ENCODE data around the gene RAB12. TPM values are rescaled to one million over a fixed set of nuclear protein-coding genes. Genes with fewer than 3 reads are reported as not detected.

The RAB12 gene
- total RNA-seq, 1 experiment from 2014 or later: 47.7 TPM

DNA sequence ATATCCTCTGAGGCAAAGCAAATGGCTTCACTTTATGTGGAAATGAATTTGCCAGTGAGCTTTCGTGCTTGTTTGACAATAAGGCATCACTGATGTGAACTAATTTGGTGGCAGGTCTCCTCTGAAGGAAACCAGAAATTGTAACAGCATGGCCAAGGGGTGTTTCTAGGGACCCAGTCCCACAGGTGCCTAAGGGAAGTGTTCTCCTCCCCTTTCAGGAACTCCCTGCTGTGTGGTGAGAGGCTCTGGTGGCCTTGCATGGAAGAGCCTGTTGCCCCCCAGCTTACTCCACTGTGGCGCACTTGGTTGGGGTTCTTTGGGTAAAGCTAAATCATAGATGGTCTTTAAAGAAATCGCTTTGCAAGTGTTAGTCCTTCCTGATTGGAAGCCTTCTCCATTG, 20.4 kb downstream of the RAB12 start:
- intact Hi-C loops (cut with micrococcal nuclease; ENCODE audit: unreplicated experiment): no loop called here
- CTCF ChIA-PET: no interaction called here
- Mint-ChIP-seq H3K9me3 (ENCODE audit: low read depth, unreplicated experiment) (no peaks in the 10 kb centered on the region), H3K27ac (ENCODE audit: unreplicated experiment) (no peak overlapping the region), H3K36me3 (ENCODE audit: insufficient read depth, unreplicated experiment) (peaks cover 14% of the 10 kb centered on the region), H3K4me3 (ENCODE audit: low read depth, unreplicated experiment) (no peak overlapping the region), H3K4me1 (ENCODE audit: low read depth, unreplicated experiment) (no peaks in the 10 kb centered on the region), H3K27me3 (ENCODE audit: unreplicated experiment) (no peaks in the 10 kb centered on the region)
- TF ChIP-seq, protein P1, sequence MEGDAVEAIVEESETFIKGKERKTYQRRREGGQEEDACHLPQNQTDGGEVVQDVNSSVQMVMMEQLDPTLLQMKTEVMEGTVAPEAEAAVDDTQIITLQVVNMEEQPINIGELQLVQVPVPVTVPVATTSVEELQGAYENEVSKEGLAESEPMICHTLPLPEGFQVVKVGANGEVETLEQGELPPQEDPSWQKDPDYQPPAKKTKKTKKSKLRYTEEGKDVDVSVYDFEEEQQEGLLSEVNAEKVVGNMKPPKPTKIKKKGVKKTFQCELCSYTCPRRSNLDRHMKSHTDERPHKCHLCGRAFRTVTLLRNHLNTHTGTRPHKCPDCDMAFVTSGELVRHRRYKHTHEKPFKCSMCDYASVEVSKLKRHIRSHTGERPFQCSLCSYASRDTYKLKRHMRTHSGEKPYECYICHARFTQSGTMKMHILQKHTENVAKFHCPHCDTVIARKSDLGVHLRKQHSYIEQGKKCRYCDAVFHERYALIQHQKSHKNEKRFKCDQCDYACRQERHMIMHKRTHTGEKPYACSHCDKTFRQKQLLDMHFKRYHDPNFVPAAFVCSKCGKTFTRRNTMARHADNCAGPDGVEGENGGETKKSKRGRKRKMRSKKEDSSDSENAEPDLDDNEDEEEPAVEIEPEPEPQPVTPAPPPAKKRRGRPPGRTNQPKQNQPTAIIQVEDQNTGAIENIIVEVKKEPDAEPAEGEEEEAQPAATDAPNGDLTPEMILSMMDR (IDR thresholded peaks at IDR 0.05; ENCODE audit: unreplicated experiment): no peak
- BruUV-seq (replicated peaks): no TSS peak
- DNase-seq: no peak

DNA sequence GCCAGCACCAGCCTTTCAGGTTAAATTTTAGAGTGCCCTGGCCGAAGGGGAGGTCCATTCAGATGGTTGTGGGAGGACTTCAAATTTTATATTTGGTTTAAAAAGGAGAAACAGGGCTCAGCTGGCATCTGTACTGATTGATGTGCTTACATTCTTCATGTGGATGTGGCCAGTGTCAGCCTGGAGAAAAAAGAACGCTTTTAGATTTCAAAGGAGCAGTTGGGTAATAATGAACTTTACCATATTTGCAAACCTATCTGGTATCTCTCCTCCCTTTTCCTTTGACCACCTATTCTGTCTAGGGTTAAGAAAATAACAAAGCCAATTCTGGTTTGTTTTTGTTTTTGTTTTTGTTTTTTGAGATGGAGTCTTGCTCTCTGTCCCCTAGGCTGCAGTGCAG, 21.3 kb downstream of the RAB12 start:
- no peak overlapping the region for H3K27ac Mint-ChIP-seq (ENCODE audit: unreplicated experiment)
- no peaks in the 10 kb centered on the region for H3K4me1 Mint-ChIP-seq (ENCODE audit: low read depth, unreplicated experiment)
- CTCF ChIA-PET: no interaction called here
- DNase-seq: no peak
- TF ChIP-seq, protein P1 (IDR thresholded peaks at IDR 0.05; ENCODE audit: unreplicated experiment): no peak
- H3K9me3 Mint-ChIP-seq (ENCODE audit: low read depth, unreplicated experiment): no peaks in the 10 kb centered on the region
- intact Hi-C loops (cut with micrococcal nuclease; ENCODE audit: unreplicated experiment): no loop called here
- no peaks in the 10 kb centered on the region for H3K27me3 Mint-ChIP-seq (ENCODE audit: unreplicated experiment)
- H3K4me3 Mint-ChIP-seq (ENCODE audit: low read depth, unreplicated experiment): no peak overlapping the region
- no TSS peak for BruUV-seq (replicated peaks)
- peaks cover 14% of the 10 kb centered on the region for H3K36me3 Mint-ChIP-seq (ENCODE audit: insufficient read depth, unreplicated experiment)

DNA sequence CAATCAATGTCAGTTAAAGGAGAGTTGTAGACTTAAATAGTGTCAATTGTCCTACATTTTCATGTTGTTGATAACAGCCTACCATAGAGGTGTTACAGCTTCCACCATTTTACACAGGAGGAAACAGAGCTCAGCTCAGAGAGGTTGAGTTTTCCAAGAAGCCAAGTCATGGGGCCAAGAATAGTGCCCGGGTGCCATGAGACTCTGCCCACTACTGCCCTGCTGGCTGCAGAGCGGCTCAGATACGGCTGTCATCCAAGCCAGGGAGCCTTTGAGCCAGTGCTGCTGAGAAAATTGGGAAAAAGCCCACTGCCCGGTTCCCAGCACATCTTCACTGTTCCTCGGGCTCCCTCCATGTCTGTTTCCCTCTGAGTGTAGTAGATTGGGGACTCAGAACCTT, 22.0 kb downstream of the RAB12 start:
- TF ChIP-seq, protein P1 (IDR thresholded peaks at IDR 0.05; ENCODE audit: unreplicated experiment): no peak
- Mint-ChIP-seq H3K4me1 (ENCODE audit: low read depth, unreplicated experiment) (no peaks in the 10 kb centered on the region), H3K9me3 (ENCODE audit: low read depth, unreplicated experiment) (no peaks in the 10 kb centered on the region), H3K27ac (ENCODE audit: unreplicated experiment) (no peak overlapping the region), H3K27me3 (ENCODE audit: unreplicated experiment) (no peaks in the 10 kb centered on the region), H3K4me3 (ENCODE audit: low read depth, unreplicated experiment) (no peak overlapping the region), H3K36me3 (ENCODE audit: insufficient read depth, unreplicated experiment) (peaks cover 9% of the 10 kb centered on the region)
- DNase-seq: no peak
- intact Hi-C loops (cut with micrococcal nuclease; ENCODE audit: unreplicated experiment): no loop called here
- CTCF ChIA-PET: no interaction called here
- no TSS peak for BruUV-seq (replicated peaks)

DNA sequence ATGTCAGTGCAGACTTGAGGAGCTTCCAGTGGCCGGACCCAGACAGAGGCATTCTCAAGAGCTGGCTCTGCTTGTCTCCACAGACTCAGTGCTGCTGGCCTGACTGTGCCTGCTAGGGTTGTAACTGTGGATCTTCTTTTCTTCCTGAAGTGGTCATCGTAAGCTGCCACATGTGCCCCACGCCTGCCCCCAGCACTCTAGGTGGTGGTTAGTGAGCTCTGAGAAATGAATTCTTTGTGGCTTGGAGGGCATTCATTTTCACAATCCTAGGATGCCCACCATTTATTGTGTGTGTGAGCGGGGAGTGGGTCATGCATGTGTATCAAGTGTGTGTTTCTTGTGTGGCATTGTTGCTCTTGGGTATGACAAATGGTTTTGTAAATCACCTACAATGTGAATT, 23.1 kb downstream of the RAB12 start:
- intact Hi-C loops (cut with micrococcal nuclease; ENCODE audit: unreplicated experiment): no loop called here
- peaks cover 5% of the 10 kb centered on the region for H3K36me3 Mint-ChIP-seq (ENCODE audit: insufficient read depth, unreplicated experiment)
- H3K9me3 Mint-ChIP-seq (ENCODE audit: low read depth, unreplicated experiment): no peaks in the 10 kb centered on the region
- DNase-seq: no peak
- no peaks in the 10 kb centered on the region for H3K27me3 Mint-ChIP-seq (ENCODE audit: unreplicated experiment)
- H3K4me1 Mint-ChIP-seq (ENCODE audit: low read depth, unreplicated experiment): no peaks in the 10 kb centered on the region
- BruUV-seq (replicated peaks): no TSS peak
- CTCF ChIA-PET: no interaction called here
- TF ChIP-seq, protein P1 (IDR thresholded peaks at IDR 0.05; ENCODE audit: unreplicated experiment): no peak
- H3K4me3 Mint-ChIP-seq (ENCODE audit: low read depth, unreplicated experiment): no peak overlapping the region
- no peak overlapping the region for H3K27ac Mint-ChIP-seq (ENCODE audit: unreplicated experiment)

DNA sequence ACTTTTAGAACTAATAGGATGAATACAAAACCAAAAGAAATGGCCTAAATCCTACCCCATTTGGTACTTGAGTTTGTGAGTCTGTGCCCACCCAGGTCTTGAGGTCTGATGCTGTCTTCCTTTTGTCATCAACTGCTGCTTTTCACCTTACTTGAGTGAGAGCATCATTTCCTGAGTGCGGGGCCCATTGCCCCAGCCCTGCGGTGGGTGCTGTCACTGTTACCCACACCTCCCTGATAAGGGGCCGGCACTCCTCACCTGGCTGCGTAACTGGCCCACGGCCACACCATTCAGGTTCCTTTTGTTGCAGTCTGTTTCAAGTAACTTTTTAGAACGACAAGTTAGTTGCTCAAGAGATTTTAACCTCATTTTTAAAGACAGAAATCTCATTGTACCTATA, 25.3 kb downstream of the RAB12 start:
- Mint-ChIP-seq H3K27ac (ENCODE audit: unreplicated experiment) (no peak overlapping the region), H3K36me3 (ENCODE audit: insufficient read depth, unreplicated experiment) (peaks cover 18% of the 10 kb centered on the region), H3K27me3 (ENCODE audit: unreplicated experiment) (no peaks in the 10 kb centered on the region), H3K4me3 (ENCODE audit: low read depth, unreplicated experiment) (no peak overlapping the region), H3K4me1 (ENCODE audit: low read depth, unreplicated experiment) (no peaks in the 10 kb centered on the region), H3K9me3 (ENCODE audit: low read depth, unreplicated experiment) (no peaks in the 10 kb centered on the region)
- CTCF ChIA-PET: no interaction called here
- intact Hi-C loops (cut with micrococcal nuclease; ENCODE audit: unreplicated experiment): no loop called here
- TF ChIP-seq, protein P1 (IDR thresholded peaks at IDR 0.05; ENCODE audit: unreplicated experiment): no peak
- no peak for DNase-seq
- BruUV-seq (replicated peaks): no TSS peak

All from Calu3 (cell line).